ENCODE measurements around the gene SCYGR7. TPM values are rescaled to one million over a fixed set of nuclear protein-coding genes. Genes with fewer than 3 reads are reported as not detected.

Gene SCYGR7
- total and polyA plus RNA-seq, 4 donors: not detected

DNA sequence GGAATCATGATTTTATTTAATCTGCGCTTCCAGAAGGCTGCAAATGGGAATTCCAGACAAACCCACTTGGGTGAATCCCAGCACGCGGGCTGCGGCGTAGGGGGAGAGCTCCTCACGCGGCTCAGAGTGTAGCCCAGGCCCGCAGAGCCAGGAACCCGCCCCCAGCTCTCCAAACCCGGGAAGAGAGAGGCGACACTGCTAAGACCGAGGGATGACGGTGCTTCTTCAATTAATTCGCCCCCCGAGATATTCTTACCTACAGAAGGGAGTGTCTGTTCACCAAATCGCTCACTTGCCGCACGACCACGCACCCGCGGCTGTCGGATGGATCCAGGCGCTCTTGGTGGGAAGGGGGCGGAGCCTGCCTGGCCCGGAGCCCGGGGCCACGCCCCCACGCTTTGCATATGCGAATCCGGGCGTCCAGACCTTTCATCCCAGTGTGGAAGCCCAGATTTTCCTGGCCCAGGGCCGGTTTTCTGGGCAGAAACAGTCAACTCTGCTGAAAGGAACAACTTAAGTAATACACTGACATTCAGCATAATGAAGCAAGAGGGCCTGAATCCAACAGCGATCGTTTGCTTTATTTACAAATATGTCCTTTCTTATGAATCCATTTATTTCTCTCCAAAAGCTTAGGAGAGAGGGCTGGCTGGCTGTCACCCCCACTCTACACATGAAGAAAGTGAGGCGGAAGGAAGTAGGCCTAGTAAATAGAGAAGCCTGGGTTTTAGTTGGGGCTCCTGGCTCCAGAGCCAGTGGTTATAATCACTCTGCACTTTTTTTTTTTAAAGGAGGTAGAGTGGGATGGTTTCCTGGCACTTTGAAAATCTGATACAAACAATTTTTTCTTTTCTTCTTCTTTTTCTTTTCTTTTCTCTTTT is 10.2 kb upstream of the SCYGR7 start, which contains the start of gene SLC19A3:
TSS of gene SLC19A3 (minus strand) at position 342 of the 881 bp plus-strand sequence. CDS start 15,710 bp downstream, outside the sequence.
- H3K9me3 ChIP-seq (ENCODE audit: control insufficient read depth in 4 of 4, low read length in 3 of 4): no peaks in the 10 kb centered on the region
- 2% methylated on average over 35 of the region's 35 CpGs for WGBS
- peaks cover 0 to 2% (median 0%) of the 10 kb centered on the region in 4 donors for H3K36me3 ChIP-seq (ENCODE audit: control insufficient read depth in 4 of 4, insufficient read depth in 3 of 4, low read depth in 1 of 4, low read length in 3 of 4)
- DNase-seq (ENCODE audit: low spot score): peak; percentile 81
- TF ChIP-seq EGR1 (IDR thresholded peaks at IDR 0.05; ENCODE audit: low read depth in 2 of 2) (peak in 1 of 2 donors; percentile 43), FOXA1 (IDR thresholded peaks at IDR 0.05) (peak; percentile 23), JUND (IDR thresholded peaks at IDR 0.05) (peak in 1 of 2 donors; percentile 82), HNF4A (conservative IDR thresholded peaks at IDR 0.05) (peak; percentile 76 to 86), HNF4G (IDR thresholded peaks at IDR 0.05) (no peak), NR2F2 (IDR thresholded peaks at IDR 0.05) (peak; percentile 35), SP1 (IDR thresholded peaks at IDR 0.05) (peak; percentile 78), FOXA2 (IDR thresholded peaks at IDR 0.05) (peak; percentile 53), YY1 (IDR thresholded peaks at IDR 0.05) (peak; percentile 75), RAD21 (IDR thresholded peaks at IDR 0.05) (peak; percentile 33 to 34), GABPA (IDR thresholded peaks at IDR 0.05 in 1 of 2, conservative IDR thresholded peaks at IDR 0.05 in 1 of 2) (no peak), TAF1 (conservative IDR thresholded peaks at IDR 0.05) (no peak), RXRA (IDR thresholded peaks at IDR 0.05) (peak; percentile 65 to 79)
- TF ChIP-seq, protein P1, sequence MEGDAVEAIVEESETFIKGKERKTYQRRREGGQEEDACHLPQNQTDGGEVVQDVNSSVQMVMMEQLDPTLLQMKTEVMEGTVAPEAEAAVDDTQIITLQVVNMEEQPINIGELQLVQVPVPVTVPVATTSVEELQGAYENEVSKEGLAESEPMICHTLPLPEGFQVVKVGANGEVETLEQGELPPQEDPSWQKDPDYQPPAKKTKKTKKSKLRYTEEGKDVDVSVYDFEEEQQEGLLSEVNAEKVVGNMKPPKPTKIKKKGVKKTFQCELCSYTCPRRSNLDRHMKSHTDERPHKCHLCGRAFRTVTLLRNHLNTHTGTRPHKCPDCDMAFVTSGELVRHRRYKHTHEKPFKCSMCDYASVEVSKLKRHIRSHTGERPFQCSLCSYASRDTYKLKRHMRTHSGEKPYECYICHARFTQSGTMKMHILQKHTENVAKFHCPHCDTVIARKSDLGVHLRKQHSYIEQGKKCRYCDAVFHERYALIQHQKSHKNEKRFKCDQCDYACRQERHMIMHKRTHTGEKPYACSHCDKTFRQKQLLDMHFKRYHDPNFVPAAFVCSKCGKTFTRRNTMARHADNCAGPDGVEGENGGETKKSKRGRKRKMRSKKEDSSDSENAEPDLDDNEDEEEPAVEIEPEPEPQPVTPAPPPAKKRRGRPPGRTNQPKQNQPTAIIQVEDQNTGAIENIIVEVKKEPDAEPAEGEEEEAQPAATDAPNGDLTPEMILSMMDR (IDR thresholded peaks at IDR 0.05; ENCODE audit: low read depth, low read length, missing input control): no peak
- TF ChIP-seq, protein P2, sequence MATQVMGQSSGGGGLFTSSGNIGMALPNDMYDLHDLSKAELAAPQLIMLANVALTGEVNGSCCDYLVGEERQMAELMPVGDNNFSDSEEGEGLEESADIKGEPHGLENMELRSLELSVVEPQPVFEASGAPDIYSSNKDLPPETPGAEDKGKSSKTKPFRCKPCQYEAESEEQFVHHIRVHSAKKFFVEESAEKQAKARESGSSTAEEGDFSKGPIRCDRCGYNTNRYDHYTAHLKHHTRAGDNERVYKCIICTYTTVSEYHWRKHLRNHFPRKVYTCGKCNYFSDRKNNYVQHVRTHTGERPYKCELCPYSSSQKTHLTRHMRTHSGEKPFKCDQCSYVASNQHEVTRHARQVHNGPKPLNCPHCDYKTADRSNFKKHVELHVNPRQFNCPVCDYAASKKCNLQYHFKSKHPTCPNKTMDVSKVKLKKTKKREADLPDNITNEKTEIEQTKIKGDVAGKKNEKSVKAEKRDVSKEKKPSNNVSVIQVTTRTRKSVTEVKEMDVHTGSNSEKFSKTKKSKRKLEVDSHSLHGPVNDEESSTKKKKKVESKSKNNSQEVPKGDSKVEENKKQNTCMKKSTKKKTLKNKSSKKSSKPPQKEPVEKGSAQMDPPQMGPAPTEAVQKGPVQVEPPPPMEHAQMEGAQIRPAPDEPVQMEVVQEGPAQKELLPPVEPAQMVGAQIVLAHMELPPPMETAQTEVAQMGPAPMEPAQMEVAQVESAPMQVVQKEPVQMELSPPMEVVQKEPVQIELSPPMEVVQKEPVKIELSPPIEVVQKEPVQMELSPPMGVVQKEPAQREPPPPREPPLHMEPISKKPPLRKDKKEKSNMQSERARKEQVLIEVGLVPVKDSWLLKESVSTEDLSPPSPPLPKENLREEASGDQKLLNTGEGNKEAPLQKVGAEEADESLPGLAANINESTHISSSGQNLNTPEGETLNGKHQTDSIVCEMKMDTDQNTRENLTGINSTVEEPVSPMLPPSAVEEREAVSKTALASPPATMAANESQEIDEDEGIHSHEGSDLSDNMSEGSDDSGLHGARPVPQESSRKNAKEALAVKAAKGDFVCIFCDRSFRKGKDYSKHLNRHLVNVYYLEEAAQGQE (IDR thresholded peaks at IDR 0.05): no peak
- TF ChIP-seq, protein P3, sequence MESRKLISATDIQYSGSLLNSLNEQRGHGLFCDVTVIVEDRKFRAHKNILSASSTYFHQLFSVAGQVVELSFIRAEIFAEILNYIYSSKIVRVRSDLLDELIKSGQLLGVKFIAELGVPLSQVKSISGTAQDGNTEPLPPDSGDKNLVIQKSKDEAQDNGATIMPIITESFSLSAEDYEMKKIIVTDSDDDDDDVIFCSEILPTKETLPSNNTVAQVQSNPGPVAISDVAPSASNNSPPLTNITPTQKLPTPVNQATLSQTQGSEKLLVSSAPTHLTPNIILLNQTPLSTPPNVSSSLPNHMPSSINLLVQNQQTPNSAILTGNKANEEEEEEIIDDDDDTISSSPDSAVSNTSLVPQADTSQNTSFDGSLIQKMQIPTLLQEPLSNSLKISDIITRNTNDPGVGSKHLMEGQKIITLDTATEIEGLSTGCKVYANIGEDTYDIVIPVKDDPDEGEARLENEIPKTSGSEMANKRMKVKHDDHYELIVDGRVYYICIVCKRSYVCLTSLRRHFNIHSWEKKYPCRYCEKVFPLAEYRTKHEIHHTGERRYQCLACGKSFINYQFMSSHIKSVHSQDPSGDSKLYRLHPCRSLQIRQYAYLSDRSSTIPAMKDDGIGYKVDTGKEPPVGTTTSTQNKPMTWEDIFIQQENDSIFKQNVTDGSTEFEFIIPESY (IDR thresholded peaks at IDR 0.05): peak; percentile 47
- TF ChIP-seq, protein P4, sequence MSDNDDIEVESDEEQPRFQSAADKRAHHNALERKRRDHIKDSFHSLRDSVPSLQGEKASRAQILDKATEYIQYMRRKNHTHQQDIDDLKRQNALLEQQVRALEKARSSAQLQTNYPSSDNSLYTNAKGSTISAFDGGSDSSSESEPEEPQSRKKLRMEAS (IDR thresholded peaks at IDR 0.05): peak; percentile 69
- TF ChIP-seq, protein P5, sequence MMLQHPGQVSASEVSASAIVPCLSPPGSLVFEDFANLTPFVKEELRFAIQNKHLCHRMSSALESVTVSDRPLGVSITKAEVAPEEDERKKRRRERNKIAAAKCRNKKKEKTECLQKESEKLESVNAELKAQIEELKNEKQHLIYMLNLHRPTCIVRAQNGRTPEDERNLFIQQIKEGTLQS (IDR thresholded peaks at IDR 0.05): peak; percentile 32
- H3K27ac ChIP-seq (ENCODE audit: low read depth in 1 of 2, low read length in 2 of 2): peak within 1 kb of the TSS; percentile 95 to 97
- H3K4me3 ChIP-seq (ENCODE audit: low read depth in 1 of 3, low read length in 3 of 3): peak within 1 kb of the TSS; percentile 75 to 90 (median 88)
- peaks cover 6 to 24% (median 7%) of the 10 kb centered on the region in 4 donors for H3K4me1 ChIP-seq (ENCODE audit: control insufficient read depth in 4 of 4, insufficient read depth in 4 of 4, low read length in 3 of 4)
- no peaks in the 10 kb centered on the region for H3K27me3 ChIP-seq (ENCODE audit: control insufficient read depth in 4 of 4, insufficient read depth in 4 of 4, low read length in 3 of 4)
- peak within 1 kb of the TSS; percentile 79 to 92 for H3K9ac ChIP-seq (ENCODE audit: low read depth in 1 of 2, low read length in 2 of 2)
